ENCODE data around the gene MGP.

- TF ChIP-seq POLR2A (IDR thresholded peaks at IDR 0.05) (no peak), CTCF (IDR thresholded peaks at IDR 0.05) (no peak)
Measured at GRCh38 chr12:14850929-14851663, 34.6 kb downstream of the MGP start.

Measured in adrenal gland (tissue), 5 donors.